GM18526 (cell line): Measurements from ENCODE around the gene GPNMB.

ENCODE experiments used
- POLR2A ChIP-seq: IDR thresholded peaks from 3 replicates; pipeline ENCODE4 v1.6.1; 2011; ENCODE audit not compliant: insufficient read length; ENCODE audit errors: extremely low read depth

The GPNMB gene

GRCh38 chr7:23220690-23221305 lies 25.8 kb upstream of the GPNMB start:
- TF ChIP-seq POLR2A = no peak

GRCh38 chr7:23222439-23223030 lies 24.0 kb upstream of the GPNMB start:
- TF ChIP-seq POLR2A = no peak

- TF ChIP-seq POLR2A = no peak
Measured at GRCh38 chr7:23226844-23227450, 19.6 kb upstream of the GPNMB start.

- TF ChIP-seq POLR2A = no peak
Measured at GRCh38 chr7:23228412-23228811, 18.2 kb upstream of the GPNMB start.

- TF ChIP-seq POLR2A = no peak
Measured at GRCh38 chr7:23230641-23231101, 15.9 kb upstream of the GPNMB start.

GRCh38 chr7:23232966-23233365 lies 13.6 kb upstream of the GPNMB start:
- TF ChIP-seq POLR2A = no peak

GRCh38 chr7:23234569-23235296 lies 11.8 kb upstream of the GPNMB start:
- no peak for TF ChIP-seq POLR2A

- no peak for TF ChIP-seq POLR2A
Measured at GRCh38 chr7:23235813-23236221, 10.8 kb upstream of the GPNMB start.

- TF ChIP-seq POLR2A = no peak
Measured at GRCh38 chr7:23237000-23237399, 9.6 kb upstream of the GPNMB start.

- no peak for TF ChIP-seq POLR2A
Measured at GRCh38 chr7:23238983-23239652, 7.5 kb upstream of the GPNMB start.

GRCh38 chr7:23239698-23240097 lies 6.9 kb upstream of the GPNMB start:
- TF ChIP-seq POLR2A = no peak

- no peak for TF ChIP-seq POLR2A
Measured at GRCh38 chr7:23242321-23242720, 4.3 kb upstream of the GPNMB start.

GRCh38 chr7:23242935-23243334 lies 3.6 kb upstream of the GPNMB start:
- no peak for TF ChIP-seq POLR2A

GRCh38 chr7:23247046-23247602 lies 549 bp downstream of the GPNMB start:
- TF ChIP-seq POLR2A = no peak
